ENCODE data around the gene USP22. TPM values are rescaled to one million over a fixed set of nuclear protein-coding genes. Genes with fewer than 3 reads are reported as not detected.
A peak's percentile ranks its signal among the peaks of the same experiment; 100 is the strongest.
"Not testable (repeated sequence)": the region's sequence is repeated elsewhere in the genome, so short reads cannot be mapped to it uniquely, and the experiment has no call there.

The USP22 gene
- total RNA-seq, 1 donor from 2014 or later: 148 TPM

DNA sequence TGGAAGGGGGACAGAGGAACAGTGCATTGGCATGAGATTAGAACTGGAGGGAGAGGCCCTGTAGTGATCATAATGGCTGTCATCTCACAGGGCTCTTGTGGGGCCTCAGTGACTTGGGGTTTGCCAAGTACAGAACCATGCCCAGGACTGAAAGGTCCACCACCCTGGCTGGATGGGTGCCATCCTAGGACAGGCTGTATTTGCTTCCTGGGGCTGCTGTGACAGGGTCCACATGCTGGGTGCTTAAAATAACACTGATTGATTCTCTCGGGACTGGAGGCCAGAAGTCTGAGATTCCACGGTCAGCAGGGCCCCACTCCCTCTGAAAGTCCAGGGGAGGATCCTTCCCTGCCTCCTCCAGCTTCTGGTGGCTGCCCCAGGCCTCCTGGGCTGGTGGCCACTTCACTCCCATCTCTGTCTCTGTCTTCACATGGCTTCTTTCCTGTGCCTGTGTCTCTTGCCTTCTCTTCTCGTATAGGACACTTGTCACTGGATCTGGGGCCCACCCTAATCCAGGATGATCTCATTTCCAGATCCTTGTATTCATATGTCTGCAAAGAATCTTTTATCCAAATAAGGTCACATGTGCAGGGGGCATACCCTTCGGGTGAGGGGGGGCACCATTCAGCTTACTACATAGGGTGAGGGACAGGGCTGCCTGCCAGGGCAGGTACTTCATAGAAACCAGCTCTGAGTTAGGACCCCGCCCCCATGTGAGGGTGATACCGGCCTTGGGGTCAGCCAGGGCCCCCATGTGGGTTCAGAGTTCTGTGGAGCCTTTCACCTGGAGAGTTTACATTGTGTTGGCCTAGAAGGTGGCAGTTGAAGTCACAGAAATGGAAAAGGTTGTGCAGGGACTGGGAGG is 52.6 kb downstream of the USP22 start:
- peak; percentile 65 for DNase-seq (ENCODE audit: low spot score)

DNA sequence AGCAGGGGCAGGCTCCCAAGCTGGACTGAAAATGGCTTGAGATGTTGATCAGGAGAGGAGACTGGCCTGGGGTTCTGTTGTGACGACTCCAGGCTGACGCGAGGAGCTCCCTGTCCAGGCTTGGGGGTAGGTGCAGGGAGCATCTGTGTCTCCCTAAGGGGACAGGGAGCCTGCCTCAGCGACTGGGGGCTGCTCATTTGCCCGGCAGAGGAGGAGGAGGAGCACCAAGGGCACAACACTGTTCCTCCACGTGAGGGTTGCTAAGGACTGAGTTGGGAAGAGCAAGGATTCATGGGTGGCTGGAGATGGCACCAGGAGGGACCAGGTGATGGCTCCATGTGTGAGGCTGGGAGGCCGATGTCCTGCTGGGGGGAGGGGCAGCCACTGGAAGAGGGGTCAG is 53.3 kb downstream of the USP22 start:
- peak; percentile 85 for DNase-seq (ENCODE audit: low spot score)

DNA sequence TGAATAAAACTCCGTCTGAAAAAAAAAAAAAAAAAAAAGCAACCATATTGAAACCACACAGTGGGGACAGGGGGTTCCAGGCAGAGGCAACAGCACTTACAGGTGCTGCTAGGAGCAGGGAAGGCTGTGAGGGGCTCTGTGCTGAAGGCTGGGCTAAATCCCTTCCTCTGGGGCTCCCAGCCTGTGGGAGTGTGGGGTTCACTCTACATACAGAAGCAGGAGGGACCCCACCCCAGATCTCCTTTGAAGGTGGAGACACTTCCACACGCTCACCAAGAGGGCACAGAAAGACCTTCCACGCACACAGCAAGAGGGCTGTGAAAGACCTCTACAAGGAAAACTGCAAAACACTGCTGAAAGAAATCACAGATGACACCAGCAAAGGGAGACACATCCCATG is 53.9 kb downstream of the USP22 start:
- DNase-seq (ENCODE audit: low spot score): peak; percentile 53

DNA sequence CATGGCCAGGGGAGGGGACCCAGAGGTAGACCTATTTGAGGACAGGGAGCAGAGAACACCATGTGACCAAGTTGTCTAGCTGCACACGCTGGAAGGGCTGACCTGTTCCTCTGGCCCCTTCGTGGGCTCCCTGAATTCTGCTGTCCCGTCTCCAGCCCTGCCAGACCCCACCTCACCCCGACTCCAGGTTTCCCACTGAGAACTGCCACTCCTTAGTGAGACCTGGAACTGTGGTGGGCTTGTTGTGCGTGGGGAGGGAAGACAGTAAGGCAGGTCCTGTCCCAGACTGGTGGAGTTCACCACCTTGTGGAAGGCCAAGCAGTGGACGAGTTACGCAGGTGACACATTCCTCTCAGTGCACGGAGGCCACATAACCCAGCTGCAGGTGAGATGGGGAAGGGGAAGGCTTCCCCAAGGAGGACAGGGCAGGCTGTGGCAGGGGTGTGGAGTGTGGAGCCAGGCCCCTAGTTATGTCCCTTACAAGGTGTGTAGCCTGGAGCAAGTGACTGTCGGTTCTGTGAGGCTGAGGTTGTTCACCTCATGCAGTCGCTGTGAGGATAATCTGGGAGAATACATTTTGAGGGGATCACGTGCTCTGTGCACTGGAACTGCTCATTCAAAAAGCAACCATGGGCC is 54.7 kb downstream of the USP22 start:
- DNase-seq (ENCODE audit: low spot score): peak; percentile 81

GRCh38 chr17:20987511-20987910 is 55.3 kb downstream of the USP22 start:
- peak; percentile 71 for DNase-seq (ENCODE audit: low spot score)

- no peak for DNase-seq (ENCODE audit: low spot score)
These were observed 55.9 kb downstream of the USP22 start for GRCh38 chr17:20986767-20987510.

GRCh38 chr17:20983359-20983637 is 59.5 kb downstream of the USP22 start:
- peak; percentile 39 for DNase-seq (ENCODE audit: low spot score)

DNA sequence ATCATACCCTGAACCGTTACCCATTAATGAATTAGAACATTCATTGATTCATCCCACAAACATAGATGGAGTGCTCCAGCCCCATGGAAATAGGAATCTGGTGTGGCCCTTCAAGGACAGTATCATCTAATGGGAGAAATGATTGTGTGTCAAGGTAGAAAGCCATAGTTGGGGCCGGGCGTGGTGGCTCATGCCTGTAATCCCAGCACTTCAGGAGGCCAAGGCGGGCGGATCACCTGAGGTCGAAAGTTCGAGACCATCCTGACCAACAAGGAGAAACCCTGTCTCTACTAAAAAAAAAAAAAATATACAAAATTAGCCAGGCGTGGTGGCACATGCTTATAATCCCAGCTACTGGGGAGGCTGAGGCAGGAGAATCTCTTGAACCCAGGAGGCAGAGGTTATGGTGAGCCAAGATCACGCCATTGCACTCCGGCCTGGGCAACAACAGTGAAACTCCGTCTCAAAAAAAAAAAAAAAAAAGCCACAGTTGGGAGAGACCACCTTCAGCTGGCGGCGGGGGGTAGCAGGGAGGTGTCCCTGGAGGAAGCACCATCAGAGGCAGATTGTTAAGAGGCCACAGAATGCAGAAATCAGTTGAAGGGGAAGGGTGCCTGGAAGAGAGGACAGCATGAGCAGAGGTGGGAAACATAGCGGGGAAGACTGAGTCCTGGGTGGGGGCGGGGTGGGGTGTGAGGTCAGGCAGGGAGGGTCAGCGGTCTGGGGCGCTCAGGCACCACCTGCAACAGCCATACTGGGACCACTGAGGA is 60.0 kb downstream of the USP22 start:
- peak; percentile 55 for DNase-seq (ENCODE audit: low spot score)

GRCh38 chr17:20981046-20981920 is 61.5 kb downstream of the USP22 start:
- peak; percentile 79 for DNase-seq (ENCODE audit: low spot score)

- no peak for DNase-seq (ENCODE audit: low spot score)
These were observed 63.1 kb downstream of the USP22 start for GRCh38 chr17:20979792-20980083.

GRCh38 chr17:20979007-20979791 is 63.6 kb downstream of the USP22 start:
- DNase-seq (ENCODE audit: low spot score): peak; percentile 78

DNA sequence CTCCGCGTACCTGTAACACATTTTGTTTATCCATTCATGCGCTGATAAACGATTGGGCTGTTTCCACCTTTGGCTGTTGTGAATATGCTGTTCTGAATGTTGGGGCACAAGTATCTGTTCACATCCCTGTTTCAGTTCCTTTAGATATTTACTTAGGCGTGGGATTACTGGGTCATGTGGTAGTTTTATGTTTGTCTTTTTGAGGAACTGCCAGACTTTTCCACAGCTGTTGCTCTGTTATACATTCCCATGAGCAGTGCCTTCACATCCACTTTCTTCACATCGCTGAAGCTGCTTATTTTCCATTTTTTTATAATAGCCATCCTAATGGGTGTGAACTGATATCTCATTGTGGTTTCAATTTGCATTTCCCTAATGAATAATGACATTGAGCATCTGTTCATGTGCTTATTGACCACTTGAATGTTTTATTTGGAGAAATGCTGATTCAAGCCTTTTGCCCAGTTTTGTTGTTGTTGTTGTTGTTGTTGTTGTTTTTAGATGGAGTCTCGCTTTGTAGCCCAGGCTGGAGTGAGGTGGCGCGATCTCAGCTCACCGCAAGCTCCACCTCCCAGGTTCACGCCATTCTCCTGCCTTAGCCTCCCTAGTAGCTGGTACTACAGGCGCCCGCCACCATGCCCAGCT is 65.1 kb downstream of the USP22 start:
- not testable (repeated sequence) for DNase-seq (ENCODE audit: low spot score)

DNA sequence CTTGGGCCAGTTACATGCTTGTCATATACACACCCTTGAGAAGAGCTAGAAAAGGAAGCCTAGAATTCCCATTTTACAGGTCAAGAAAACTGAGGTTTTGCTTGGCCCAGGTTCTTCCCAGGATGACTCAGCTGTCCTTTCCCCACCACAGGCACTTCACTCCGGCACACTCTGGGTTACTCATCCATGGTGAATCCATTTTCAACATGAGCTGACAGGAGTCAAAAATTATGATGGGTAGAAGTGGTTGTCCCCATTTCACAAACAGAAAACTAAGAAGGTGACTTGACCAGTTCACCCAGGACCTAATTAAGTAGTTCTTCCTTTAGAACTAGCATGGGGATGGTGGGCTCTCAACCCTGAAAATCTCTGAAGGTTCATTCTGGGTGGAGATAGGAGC is 67.2 kb downstream of the USP22 start:
- DNase-seq (ENCODE audit: low spot score): no peak

GRCh38 chr17:20970329-20970728 is 72.5 kb downstream of the USP22 start:
- no peak for DNase-seq (ENCODE audit: low spot score)

- DNase-seq (ENCODE audit: low spot score): no peak
These were observed 73.7 kb downstream of the USP22 start for GRCh38 chr17:20968913-20969616.

GRCh38 chr17:20967776-20968175 is 75.0 kb downstream of the USP22 start:
- DNase-seq (ENCODE audit: low spot score): no peak

GRCh38 chr17:20966870-20967269 is 75.9 kb downstream of the USP22 start:
- no peak for DNase-seq (ENCODE audit: low spot score)

GRCh38 chr17:20965492-20965891 is 77.3 kb downstream of the USP22 start:
- DNase-seq (ENCODE audit: low spot score): no peak

- no peak for DNase-seq (ENCODE audit: low spot score)
These were observed 81.2 kb downstream of the USP22 start for GRCh38 chr17:20961586-20961985.

Measured in mesenteric fat pad (tissue), 1 donor.